HG03378 (cell line): ENCODE results near the gene TUBA8.
"Not testable (repeated sequence)": the region's sequence is repeated elsewhere in the genome, so short reads cannot be mapped to it uniquely, and the experiment has no call there.

Source experiments
- ATAC-seq: cut with Tn5 transposase; IDR thresholded peaks from one replicate; pipeline ENCODE4 v1.9.1; 2021; ENCODE audit warnings: mild to moderate bottlenecking, moderate library complexity; ENCODE audit not compliant: unreplicated experiment

Gene TUBA8

DNA sequence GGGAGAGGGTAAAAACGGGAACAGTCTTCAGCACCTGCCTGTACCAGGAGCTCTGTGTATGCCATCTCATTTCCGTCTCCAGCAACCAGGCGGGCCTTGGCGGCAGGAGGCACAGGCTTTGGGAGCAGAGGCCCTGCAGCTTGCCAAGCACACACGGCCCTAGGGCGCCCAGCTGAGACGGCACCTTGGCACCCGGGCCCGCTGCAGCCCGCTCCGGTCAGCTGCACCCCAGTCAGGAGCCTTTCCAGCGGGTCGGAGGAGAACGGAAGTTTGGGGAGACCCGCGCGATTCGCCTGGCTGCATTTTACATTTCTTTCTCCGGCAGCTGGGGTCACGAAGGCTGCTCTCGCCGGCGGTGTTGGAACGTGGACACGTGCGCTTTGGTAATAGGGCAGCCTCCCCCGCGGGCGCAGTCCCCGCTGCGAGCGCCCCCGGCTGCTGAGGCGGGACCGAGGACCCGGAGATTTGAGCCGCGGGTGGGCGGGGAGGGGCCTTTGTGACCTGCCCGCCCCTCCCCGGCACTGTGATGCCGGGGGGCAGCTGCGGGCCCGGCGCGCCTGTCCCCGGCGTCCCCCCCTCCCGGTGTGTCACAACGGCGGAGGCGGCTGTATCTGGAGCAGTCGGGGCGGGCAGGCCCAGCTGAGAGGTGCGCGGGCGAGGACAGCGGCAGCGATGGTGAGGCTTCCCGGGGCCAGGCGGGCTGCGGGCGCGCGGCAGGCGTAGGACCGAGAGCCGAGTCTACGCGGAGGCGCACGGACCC, at the start of gene TUBA8:
TSS of gene TUBA8 (plus strand) at position 616 of the 760 bp plus-strand sequence. CDS start at position 673, 57 bp downstream.
- no peak for ATAC-seq

DNA sequence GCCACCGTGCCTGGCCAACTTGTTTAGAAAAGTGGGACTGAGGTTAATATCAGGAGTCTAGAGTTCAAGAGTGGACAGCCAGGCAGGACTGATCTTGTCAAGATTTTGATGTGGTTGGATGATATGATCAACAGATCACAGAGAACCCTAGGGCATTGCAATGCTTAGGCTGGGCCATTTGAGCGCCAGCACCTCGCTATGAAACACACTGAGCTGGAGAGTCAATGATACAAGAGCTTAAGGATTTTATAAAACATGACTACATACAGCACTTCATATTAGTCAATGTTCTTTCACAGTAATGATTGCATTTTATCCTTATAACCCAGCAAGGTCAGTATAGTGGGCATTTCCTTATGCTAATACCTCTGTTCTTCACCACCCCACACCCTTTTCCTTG, 48.2 kb upstream of the TUBA8 start:
- ATAC-seq: no peak

DNA sequence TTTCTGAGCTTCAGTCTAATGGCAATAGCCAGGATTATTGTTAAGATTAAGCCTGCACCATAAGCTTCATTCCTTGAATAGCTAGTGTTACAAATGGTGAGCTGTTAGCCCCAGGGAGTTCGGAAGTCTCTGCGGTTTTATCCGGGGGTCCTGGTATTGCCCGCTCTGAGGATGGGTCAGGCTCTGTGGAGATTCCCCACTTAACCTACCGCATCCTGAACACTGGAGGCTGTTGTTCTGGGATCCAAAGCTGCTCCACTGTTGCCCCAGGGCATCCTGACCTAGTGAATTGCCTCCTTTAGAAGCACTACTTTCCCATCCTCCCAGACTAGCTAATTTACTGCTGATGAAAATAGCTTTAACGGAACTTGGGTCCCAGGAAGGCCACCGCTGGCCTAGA, 47.3 kb upstream of the TUBA8 start:
- no peak for ATAC-seq

DNA sequence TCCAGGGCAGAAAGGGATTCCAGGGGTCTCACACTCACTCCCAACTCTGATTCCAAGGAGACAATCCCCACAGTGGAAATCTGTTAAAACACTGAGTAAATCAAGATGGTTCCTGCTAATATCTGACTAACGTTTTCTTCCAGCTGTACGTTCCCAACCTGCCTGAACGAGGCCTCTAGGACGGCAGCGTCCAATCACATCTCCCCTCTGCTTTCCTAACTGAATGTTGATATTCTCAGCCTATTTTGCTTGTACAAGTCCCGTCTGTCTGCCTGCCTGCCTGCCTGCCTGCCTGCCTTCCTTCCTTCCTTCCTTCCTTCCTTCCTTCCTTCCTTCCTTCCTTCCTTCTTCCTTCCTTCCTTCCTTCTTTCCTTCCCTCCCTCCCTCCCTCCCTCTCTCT, 46.9 kb upstream of the TUBA8 start:
- ATAC-seq: not testable (repeated sequence)

DNA sequence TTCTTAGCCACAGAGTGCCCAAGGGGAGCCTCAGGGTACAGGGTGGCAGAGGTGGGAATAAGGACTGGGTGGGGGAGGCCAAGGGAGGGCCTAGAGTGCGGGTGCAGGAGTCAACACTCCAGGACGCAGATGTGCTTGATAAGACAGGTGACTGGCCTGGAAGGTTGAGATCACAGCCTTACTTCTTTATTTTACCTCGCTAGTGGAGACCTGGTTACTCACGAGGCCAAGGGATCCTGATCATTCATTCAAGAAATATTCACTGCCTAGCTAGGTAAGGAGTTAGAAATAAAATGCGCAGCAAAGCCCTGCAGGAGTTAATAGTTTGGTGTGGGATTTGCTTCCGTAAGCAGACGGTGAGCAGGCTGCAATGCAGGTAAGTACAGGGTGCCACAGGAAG, 46.0 kb upstream of the TUBA8 start:
- no peak for ATAC-seq

DNA sequence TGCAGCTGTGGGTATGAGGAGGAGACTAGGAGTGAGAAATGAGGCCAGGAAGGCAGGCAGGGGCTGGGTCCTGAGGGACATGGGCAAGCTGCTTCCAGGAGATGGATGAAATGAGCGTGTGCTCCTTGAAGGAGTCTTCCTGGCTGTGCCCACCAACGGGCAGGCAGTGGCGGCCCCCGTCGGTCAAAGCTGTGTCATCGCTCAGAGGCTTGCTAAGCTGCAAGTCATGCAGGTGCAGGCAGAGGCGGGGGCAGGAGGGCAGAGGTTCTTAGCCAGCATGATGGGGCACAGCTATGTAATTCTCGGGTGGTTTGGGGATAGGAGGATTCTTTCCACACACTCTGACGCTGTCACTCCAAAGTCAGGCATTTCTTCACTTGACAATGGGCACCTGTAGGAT, 45.4 kb upstream of the TUBA8 start:
- ATAC-seq: no peak

DNA sequence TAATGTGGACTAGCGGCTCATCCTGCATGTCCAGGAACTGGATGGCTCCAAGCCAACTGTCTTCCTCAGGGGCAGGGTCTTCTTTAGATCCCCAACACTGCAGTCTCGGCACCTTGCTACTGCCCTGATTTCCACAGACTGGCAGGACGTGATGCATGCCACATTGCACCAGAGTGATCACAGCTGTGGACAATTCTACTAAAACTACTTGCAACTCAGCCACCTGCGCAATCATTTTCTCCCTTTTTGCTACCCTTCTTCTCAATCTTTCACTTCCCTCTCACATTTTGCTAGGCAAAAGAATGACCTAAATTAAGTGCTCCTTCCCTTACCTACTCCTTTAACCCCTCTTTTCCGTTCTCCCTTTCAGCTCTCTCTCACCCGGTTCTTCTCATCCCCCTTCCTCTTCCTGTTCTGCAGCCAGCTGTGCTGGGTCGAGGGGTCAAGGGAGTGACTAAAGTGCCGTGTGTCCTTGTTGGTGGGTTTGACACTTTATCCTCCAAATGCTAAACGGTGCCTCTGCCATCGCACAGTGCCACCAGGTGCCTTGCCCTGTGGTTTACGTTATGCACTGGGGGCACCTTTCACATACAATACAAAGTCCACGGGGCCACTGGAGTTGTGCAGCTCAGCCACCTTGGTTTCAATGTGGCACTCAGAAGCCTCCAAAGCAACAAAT, 44.3 kb upstream of the TUBA8 start:
- no peak for ATAC-seq

DNA sequence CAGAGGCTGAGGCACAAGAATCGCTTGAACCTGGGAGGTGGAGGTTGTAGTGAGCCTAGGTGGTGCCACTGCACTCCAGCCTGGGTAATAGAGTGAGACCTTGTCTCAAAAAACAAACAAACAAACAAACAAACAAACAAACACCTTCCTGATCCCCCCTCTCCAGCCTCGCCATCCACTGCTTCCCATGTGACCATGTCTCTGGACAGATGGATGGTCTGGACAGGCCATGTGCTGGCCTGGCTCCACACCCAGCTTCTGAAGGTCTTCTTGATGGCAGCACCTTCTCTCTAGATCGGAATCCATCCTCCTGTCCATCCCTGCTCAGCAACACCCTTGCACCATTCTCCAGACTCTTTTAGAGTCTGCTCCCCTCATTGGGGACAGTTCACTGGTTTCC, 43.5 kb upstream of the TUBA8 start:
- ATAC-seq: no peak

DNA sequence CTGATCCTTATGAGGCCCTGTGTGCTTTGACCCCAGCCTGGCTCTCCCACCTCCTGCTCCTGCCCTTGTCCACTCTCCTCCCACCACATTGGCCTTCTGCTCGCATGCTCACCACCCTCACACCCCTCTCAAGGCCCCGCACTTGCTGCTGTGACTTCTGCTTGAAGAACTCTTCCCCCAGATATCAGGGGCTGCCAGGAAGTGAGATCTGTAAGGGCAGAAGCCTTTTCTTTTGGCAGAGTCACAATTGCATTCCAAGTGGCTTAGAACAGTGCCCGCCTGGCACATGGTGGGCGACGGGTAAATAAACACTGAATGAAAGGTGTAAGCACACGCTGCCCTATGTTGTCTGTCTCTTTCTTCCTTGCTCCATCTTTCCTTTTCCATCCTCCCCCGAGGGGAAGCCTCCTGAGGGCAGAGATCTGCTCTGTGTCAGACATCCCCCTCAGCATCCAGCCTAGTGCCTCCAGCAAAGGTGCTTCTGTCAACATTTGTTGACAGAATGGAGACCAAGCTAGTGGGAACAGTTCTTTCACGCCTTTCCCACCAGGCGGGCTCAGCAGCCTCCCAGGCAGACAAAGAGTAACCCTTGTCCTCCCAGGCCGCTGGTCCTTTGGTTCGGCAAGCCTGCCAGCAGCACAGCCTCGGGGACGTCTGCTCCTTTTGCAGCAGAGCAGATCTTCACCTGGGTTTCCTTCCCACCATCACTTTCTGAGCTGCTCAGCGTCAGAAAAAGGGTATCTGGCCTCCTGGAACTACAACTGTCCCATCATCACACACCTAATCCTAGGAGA, 42.9 kb upstream of the TUBA8 start:
- ATAC-seq: no peak

DNA sequence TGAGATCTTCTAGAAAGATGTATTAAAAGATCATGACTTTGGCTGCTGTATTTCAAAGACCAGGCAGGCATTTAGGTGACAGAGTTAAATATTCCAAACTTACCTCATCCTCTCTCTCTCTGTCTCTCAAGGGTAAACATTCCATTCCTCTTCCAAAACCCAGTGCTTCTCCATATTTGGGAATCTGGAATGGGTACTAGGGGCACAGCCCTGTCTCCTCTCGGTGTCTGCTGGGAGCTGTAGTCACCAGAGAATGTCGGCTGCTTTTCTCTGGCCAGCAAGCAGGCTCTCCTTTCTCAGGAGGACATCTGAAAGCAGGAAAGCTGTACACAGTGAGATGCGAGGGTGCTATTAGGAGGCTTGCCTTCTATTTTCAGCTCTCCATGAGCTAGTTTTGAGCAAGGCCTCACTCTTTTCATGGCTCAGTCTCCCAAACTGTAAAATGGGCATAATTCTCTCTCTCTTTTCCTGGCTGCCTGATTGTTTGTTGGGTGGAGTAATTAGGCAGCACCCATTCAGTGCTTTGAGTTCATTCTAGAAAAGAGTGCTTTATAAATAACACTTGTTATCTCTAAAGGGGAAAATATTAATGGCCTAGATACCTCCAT, 42.1 kb upstream of the TUBA8 start:
- no peak for ATAC-seq

DNA sequence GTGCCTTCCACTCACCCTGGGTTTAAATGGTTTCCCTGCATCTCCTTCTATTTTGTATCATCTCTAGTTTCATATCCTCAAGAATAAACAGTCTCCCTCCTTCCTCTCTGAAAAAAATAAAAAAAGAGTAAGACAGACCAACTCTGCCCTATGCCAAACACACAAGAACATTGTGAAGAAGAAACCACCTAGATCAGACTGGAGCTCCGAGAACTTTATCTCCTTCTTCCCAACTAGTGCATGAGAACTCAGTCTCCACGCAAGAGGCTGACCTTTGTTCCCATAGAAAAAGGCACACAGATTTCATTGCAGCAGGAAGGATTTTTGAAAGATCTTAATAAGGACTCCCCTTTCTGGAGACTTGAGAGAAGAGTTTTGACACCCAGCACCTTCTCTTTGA, 41.6 kb upstream of the TUBA8 start:
- ATAC-seq: no peak

DNA sequence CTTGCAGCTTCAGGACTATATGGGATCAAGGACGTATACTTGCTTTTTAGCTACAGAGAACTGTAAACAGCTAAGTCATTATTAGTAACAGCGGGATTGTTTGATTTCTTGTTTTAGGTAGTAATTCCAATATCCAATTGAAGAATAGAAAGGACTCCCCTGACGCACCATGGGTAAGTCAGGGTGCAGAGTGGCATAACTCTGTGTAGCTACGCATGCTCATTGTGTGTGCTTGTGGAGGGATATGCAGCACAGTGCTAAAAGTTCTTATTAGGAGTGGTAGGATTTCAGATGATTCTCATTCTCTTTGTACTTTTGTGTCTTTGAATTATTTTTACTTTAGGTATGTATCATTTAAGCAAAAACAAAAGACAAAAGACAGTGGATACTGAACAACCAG, 40.6 kb upstream of the TUBA8 start:
- ATAC-seq: no peak

DNA sequence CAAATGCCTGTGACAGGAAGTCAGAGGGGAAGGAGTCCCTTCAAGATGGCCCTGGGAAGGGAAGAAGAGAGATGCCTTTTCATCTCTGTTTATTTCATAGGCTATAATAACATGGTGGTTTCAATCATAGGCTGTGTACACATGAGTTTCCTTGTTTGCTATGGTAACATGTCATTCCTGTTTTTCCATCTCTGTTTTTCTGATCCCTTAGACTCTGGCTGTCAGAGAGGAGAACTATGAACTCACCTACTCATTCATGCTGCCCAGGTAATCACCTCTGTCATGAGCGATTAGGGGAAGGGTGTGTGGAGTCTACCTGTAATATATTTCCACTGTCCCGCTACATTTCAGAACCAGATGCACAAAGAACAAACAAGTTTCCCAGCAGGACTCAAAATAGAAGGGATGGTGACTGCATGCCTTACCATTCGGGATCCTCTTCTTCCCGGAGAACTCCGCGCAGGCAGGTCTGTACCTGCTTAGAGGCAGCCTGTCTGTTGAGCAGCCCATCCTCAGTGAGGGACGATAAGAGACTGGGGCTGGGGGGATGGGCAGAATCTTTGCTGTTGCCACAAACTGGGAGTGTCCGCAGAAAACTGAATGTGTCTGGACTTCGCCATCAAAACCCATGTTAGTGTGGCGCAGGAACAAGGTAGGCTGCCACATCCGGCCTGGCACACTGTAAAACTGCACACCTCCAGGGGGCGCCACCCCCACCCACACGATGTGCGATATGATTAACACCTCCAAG, 39.9 kb upstream of the TUBA8 start:
- no peak for ATAC-seq

DNA sequence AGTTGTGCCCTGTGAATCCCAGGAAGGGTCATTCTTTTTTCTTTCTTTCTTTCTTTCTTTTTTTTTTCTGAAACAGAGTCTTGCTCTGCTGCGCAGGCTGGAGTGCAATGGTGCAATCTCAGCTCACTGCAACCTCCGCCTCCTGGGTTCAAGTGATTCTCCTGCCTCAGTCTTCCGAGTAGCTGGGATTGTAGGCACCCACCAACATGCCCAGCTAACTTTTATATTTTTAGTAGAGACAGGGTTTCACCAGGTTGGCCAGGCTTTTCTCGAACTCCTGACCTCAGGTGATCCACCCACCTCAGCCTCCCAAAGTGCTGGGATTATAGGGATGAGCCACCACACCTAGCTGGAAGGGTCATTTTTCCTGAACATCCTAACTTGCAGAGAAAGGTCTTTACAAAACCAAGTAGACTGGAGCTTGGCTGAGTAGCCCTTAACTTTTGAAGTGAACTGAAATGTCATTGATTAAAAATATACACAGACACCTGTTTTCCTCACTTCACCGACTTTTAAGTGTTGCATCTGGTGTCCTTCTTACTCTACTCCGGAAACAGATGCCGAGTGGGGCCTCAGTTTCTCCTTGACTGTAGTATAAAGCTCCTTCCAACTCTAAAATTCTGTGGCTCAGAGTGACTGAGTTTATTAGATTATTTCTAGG, 39.2 kb upstream of the TUBA8 start:
- not testable (repeated sequence) for ATAC-seq

DNA sequence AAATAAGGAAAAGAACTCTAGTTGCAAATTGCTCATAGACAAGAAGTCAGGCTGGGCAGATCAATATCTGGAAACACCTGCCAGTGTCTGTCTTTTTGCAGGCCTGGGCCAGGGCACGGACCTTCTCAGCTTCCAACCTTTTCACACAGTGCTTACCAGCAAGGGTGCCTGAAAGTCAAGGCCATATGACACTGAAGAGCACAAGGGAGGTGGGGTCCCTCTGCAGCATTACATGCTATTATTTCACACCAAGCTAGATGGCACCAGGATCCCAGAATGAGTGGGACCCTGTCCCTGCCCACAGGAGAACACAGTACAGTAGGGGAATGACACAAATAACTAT, 38.7 kb upstream of the TUBA8 start:
- no peak for ATAC-seq

DNA sequence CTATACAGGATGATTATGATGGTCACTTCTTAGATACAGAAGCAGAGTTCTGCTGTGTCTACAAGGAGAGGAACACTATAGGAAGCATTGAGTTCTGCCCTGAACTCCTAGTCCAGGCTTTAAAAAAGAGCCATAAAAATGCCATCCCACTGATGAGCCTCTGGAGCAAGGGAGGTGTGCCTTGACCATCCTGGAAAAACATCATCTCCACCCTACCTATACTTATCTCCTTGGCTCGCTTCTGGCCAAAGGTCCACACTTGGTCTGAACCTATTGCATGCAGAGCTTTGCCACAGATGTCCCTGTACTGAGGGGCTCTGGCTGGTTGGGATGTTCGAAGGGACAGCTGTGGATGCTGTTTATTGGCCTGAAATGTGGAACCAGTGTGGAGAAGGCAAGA, 37.1 kb upstream of the TUBA8 start:
- ATAC-seq: no peak

DNA sequence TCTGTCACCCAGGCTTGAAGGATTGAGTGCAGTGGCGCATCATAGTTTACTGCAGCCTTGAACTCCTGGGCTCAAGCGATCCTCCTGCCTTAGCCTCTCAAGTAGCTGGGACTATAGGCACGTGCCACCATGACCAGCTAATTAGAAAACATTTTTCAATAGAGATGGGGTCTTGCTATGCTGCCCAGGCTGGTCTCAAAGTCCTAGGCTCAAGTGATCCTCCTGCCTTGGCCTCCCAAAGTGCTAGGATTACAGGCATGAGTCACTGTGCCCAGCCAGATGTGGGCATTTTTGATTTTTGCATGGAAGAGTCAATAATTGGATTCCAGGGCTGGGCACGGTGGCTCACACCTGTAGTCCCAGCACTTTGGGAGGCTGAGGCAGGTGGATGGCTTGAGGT, 36.7 kb upstream of the TUBA8 start:
- ATAC-seq: not testable (repeated sequence)

DNA sequence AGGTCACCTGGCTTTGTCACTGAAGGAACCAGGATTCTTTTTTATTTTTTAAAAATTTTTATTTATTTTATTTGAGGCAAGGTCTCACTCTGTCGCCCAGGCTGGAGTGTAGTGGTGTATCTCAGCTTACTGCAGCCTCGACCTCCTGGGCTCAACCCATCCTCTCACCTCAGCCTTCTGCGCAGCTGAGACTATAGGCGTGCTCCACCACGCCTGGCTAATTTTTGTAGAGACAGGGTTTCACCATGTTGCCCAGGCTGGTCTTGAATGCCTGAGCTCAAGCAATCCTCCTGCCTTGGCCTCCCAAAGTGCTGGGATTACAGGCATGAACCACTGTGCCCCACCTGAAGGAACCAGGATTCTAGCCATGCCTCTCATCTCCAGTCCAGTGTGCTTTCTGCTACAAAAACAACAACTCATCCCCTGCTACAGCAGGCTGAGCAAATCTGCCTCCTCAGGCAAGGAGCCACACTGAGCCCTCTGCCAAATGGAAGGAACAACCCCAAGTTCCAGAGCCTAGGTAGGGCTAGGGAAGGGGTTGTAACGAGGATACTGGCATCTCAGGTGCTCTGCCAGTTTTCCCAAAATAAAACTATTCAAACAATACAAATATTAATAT, 35.4 kb upstream of the TUBA8 start:
- no peak for ATAC-seq

DNA sequence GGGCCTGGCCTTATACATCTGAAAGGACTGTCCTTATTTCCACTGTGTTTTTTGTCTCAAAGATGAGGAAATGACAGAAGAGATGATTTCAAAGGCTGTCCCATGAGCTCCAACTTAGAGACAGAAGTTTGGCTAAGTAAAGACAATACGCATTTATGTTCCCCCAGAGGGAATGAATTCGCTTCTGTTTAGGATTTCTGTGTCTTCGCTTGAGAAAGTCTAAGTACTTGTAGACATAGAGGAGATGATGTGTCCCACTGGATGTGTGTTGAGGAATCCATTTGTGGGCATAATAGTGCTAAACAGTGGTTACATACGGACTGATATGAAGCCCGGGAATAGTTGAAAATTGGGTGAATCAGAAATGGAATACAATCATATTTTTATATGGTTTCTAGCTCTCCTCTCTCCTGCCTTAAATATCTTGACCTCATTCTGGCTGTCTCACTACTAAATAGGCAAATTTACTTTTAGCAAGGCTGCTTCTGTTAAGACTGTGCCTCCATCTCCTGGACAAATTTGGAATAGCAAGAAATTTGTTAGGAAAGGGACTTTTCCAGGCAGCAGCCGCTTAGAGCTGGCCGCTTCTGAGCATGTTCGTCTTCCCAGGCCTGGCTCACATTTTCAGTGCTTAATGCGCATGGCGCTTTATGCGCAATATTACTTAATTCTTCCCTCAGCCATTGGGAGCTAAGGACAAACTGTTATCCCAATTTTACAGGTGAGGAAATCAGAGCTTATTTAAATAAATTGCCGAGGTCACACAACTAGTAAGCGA, 34.7 kb upstream of the TUBA8 start:
- ATAC-seq: no peak
